PC-9 (cell line): ENCODE data around the gene ATRN.

Source experiments
- CTCF ChIP-seq: fragments of 200-600 bp; sonication (generic); conservative IDR thresholded peaks from 2 replicates; pipeline ENCODE4 v1.6.1; 2017; ENCODE audit warnings: mixed run types, antibody characterized with exemption, mild to moderate bottlenecking, moderate library complexity
- EZH2 ChIP-seq: fragments of 200-600 bp; sonication (generic); IDR thresholded peaks from 2 replicates; pipeline ENCODE4 v1.8.0; 2017; ENCODE audit warnings: antibody characterized with exemption, low read depth

GRCh38 chr20:3551681-3552434, 81.0 kb downstream of the ATRN start:
- no peak for TF ChIP-seq CTCF
- TF ChIP-seq EZH2: no peak
